ENCODE results near the gene GPR183.

- no peak for TF ChIP-seq CTCF (conservative IDR thresholded peaks at IDR 0.05; ENCODE audit: low read length)
- no peak for TF ChIP-seq EZH2phosphoT487 (IDR thresholded peaks at IDR 0.05; ENCODE audit: borderline replicate concordance)
These were observed 3.9 kb upstream of the GPR183 start for GRCh38 chr13:99311137-99311536.

Data from Loucy (cell line).